Common myeloid progenitor, CD34-positive (primary cell): ENCODE data around the gene IGFN1.

Experiments
- CTCF ChIA-PET: fragments of 350-600 bp; sonication (Branson Sonifier 250); formaldehyde crosslinking; loops from one replicate; lab custom pipeline; 2021; ENCODE audit warnings: antibody characterized with exemption; lab: Charles Lee
- POLR2A ChIA-PET: fragments of 350-600 bp; sonication (Branson Sonifier 250); formaldehyde crosslinking; loops from one replicate; lab custom pipeline; 2021; ENCODE audit warnings: antibody characterized with exemption; lab: Charles Lee
- DNase-seq, 3 donors: peaks; one replicate each; pipeline versions ENCODE4 v3.0.0 to v3.0.0-alpha.2; 2013
- H3K27ac ChIP-seq, 2 experiments: 1 replicate in 1 of 2; 2 replicates in 1 of 2; pipeline ENCODE4 v1.7.0; 2013; ENCODE audit warnings: inconsistent platforms in 2 of 2, low read length in 2 of 2, mild to moderate bottlenecking in 2 of 2, low read depth in 1 of 2, moderate library complexity in 1 of 2; ENCODE audit not compliant: severe bottlenecking in 2 of 2, insufficient read depth in 1 of 2, poor library complexity in 1 of 2
- H3K27me3 ChIP-seq, 5 experiments: replicated peaks in 2 of 5; 1 replicate in 3 of 5; 2 replicates in 2 of 5; pipeline versions ENCODE4 v1.6.1 to v1.7.0; 2013; ENCODE audit warnings: low read length in 4 of 5, mild to moderate bottlenecking in 2 of 5, moderate library complexity in 2 of 5, inconsistent platforms in 1 of 5; ENCODE audit not compliant: insufficient read depth in 5 of 5, control insufficient read depth in 4 of 5
- H3K36me3 ChIP-seq, 4 experiments: 1 replicate in 2 of 4; 2 replicates in 2 of 4; pipeline versions ENCODE4 v1.6.1 to v1.7.0; 2013; ENCODE audit warnings: low read length in 3 of 4, control low read depth in 1 of 4, mild to moderate bottlenecking in 1 of 4; ENCODE audit not compliant: control insufficient read depth in 4 of 4, insufficient read depth in 4 of 4
- H3K4me1 ChIP-seq, 4 experiments: 1 replicate in 3 of 4; 2 replicates in 1 of 4; pipeline versions ENCODE4 v1.6.1 to v1.7.1; 2013; ENCODE audit warnings: low read length in 3 of 4, mild to moderate bottlenecking in 3 of 4, control low read depth in 1 of 4, inconsistent platforms in 1 of 4, moderate library complexity in 1 of 4; ENCODE audit not compliant: control insufficient read depth in 4 of 4, insufficient read depth in 4 of 4; ENCODE audit errors: control extremely low read depth in 1 of 4
- H3K4me3 ChIP-seq, 7 experiments: 1 replicate in 4 of 7; 2 replicates in 3 of 7; pipeline versions ENCODE4 v1.5.1 to v1.7.0; 2013; ENCODE audit warnings: mild to moderate bottlenecking in 7 of 7, low read length in 6 of 7, moderate library complexity in 6 of 7, inconsistent platforms in 2 of 7, low read depth in 2 of 7, control low read depth in 1 of 7; ENCODE audit not compliant: insufficient read depth in 4 of 7, control insufficient read depth in 1 of 7; ENCODE audit errors: extremely low read depth in 1 of 7
- H3K9me3 ChIP-seq, 5 experiments: 1 replicate in 4 of 5; 2 replicates in 1 of 5; pipeline versions ENCODE4 v1.6.1 to v1.7.1; 2013; ENCODE audit warnings: low read length in 4 of 5, mild to moderate bottlenecking in 2 of 5, inconsistent platforms in 1 of 5, low read depth in 1 of 5, moderate library complexity in 1 of 5; ENCODE audit not compliant: control insufficient read depth in 4 of 5, insufficient read depth in 2 of 5; ENCODE audit errors: control extremely low read depth in 1 of 5
- WGBS: methylation state at CpG from one replicate; pipeline ENCODE4 v1.1.5; 2013; ENCODE audit not compliant: insufficient coverage; 5-methylcytosine and 5-hydroxymethylcytosine counted together

Gene IGFN1

DNA sequence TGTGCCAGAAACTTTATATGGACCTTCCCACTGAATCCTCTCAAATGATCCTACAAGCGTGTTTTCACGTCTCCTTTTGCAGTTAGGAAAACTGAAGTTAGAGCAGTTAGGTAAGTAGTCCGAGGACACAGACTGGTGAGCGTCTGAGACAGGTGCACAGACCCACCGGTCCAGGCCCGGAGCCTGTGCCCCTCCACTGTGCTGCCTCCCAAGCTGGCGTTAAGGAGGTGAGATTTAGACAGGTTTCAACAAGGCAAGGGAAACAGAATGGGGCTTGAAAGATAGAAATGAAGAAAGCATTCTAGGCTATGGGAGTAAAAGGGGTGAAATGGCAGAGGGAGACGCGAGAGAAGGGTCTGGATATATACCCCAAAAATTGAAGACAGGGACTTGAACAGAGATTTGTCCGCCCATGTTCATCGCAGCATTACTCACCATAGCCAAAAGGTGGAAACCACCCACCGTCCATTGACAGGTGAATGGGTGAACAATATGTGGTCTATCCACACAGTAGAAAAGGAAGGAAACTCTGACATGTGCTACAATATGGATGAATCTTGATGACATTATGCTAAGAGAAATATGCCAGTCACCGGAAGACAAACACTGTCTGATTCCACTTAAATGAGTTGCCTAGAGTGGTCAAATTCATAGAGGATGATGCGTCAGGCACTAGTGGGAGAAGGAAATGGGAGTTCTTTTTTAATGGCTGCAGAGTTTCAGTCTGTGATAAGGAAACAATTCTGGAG is 77.0 kb downstream of the IGFN1 start:
- no peak overlapping the region for H3K27ac ChIP-seq
- CTCF ChIA-PET: interaction anchor here (1.4 kb wide), 1 partner anchor 22 kb away, joined by 3 read pairs; no protein-coding TSS in a partner anchor

GRCh38 chr1:201268604-201269151 is 78.1 kb downstream of the IGFN1 start:
- no peaks in the 10 kb centered on the region for H3K36me3 ChIP-seq
- H3K4me1 ChIP-seq: no peaks in the 10 kb centered on the region
- peaks cover 4 to 21% (median 11%) of the 10 kb centered on the region in 5 experiments for H3K27me3 ChIP-seq
- no peak overlapping the region for H3K4me3 ChIP-seq
- ChIA-PET CTCF (no interaction called here), POLR2A (no interaction called here)
- H3K27ac ChIP-seq: no peak overlapping the region
- no peaks in the 10 kb centered on the region for H3K9me3 ChIP-seq
- 84% methylated on average over 12 of the region's 12 CpGs for WGBS
- DNase-seq: no peak

More for the DNA sequence above, 77.0 kb downstream of the IGFN1 start:
- Histone ChIP-seq H3K9me3 (no peaks in the 10 kb centered on the region), H3K27me3 (peaks cover 5 to 21% (median 11%) of the 10 kb centered on the region in 5 experiments), H3K4me3 (no peak overlapping the region), H3K4me1 (no peaks in the 10 kb centered on the region), H3K36me3 (no peaks in the 10 kb centered on the region)
- 89% methylated on average over 13 of the region's 14 CpGs for WGBS
- POLR2A ChIA-PET: no interaction called here
- DNase-seq: peak in 2 of 3 donors; percentile 23 to 31

- Histone ChIP-seq H3K4me3 (no peak overlapping the region), H3K4me1 (no peaks in the 10 kb centered on the region), H3K36me3 (no peaks in the 10 kb centered on the region), H3K9me3 (no peaks in the 10 kb centered on the region), H3K27ac (no peak overlapping the region), H3K27me3 (peaks cover 3 to 16% (median 11%) of the 10 kb centered on the region in 5 experiments)
- ChIA-PET CTCF (no interaction called here), POLR2A (no interaction called here)
- WGBS: 90% methylated on average over 3 of the region's 7 CpGs
- no peak for DNase-seq
Measured at GRCh38 chr1:201269281-201269680, 78.7 kb downstream of the IGFN1 start.

- ChIA-PET CTCF (no interaction called here), POLR2A (no interaction called here)
- DNase-seq: no peak
- Histone ChIP-seq H3K4me1 (no peaks in the 10 kb centered on the region), H3K36me3 (no peaks in the 10 kb centered on the region), H3K27me3 (peaks cover 3 to 14% (median 11%) of the 10 kb centered on the region in 5 experiments), H3K4me3 (no peak overlapping the region), H3K27ac (no peak overlapping the region), H3K9me3 (no peaks in the 10 kb centered on the region)
- WGBS: 85% methylated on average over 6 of the region's 6 CpGs
Measured at GRCh38 chr1:201269900-201270410, 79.3 kb downstream of the IGFN1 start.

DNA sequence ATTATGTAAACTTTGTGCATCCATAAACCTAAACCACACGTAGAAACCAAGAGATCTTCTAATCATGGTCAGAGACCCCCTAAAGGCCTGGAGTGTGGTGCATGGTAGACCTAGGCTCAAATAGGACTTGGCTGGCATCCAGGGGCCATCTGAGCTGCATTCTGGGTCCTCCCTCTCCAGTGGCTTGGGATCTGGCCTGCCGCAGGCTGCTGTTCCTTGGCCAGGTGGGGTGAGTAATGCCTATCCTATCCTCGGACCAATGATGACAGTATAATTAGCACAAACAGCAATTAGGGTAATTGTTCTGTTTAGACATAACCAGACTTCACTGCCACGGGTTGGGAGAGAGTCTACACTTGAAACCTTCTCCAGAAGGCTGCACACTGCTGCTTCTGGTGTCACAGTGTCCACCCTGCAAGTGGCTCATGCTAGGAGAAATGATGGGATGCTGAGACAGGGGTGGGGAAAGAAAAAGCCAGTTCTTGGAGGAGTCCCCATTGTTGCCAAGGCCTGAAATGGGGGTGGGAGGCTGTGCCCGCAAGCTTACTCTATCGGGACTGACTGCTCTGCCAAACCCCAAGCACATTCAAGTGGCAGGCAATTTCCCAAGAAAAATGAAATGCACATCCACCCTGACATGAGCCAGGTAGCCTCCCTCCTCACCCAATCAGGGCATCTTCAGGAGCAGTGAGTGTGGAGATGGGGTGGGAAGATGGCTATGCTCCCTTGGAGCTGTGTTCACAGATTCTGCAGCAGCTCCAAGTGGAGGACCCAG is 80.2 kb downstream of the IGFN1 start:
- Histone ChIP-seq H3K27me3 (peaks cover 3 to 14% (median 11%) of the 10 kb centered on the region in 5 experiments), H3K4me1 (no peaks in the 10 kb centered on the region), H3K4me3 (no peak overlapping the region), H3K36me3 (no peaks in the 10 kb centered on the region), H3K27ac (no peak overlapping the region), H3K9me3 (no peaks in the 10 kb centered on the region)
- 100% methylated on average over 4 of the region's 6 CpGs for WGBS
- CTCF ChIA-PET: no interaction called here
- POLR2A ChIA-PET: no interaction called here
- no peak for DNase-seq

DNA sequence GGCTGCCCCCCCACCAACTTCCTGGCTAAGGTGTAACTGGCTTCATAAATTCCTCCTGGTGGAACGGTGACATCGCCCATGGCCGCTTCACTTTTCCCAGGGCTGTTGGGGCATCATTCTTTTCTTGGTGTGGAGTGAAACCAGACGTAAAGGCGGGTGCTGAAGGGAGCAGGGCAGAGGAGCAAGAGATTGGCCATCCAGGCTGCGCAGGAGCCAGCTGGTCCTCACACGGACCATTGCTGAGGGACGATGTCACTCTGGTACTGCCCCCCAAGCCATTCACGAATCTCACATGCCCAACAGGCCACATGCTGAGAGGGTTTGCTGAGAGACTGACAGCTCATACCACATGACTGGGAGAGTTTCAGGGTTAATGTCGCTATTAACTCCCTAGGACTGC is 82.2 kb downstream of the IGFN1 start:
- Histone ChIP-seq H3K4me1 (no peaks in the 10 kb centered on the region), H3K27me3 (peaks cover 0 to 8% (median 6%) of the 10 kb centered on the region in 5 experiments), H3K4me3 (no peak overlapping the region), H3K9me3 (no peaks in the 10 kb centered on the region), H3K36me3 (no peaks in the 10 kb centered on the region), H3K27ac (no peak overlapping the region)
- WGBS: 93% methylated on average over 10 of the region's 10 CpGs
- POLR2A ChIA-PET: no interaction called here
- CTCF ChIA-PET: interaction anchor here (1.0 kb wide), 1 partner anchor 12 kb away, joined by 3 read pairs; no protein-coding TSS in a partner anchor
- no peak for DNase-seq
